HFF-Myc (cell line): ENCODE results near the gene UNC13C.
"Not testable (repeated sequence)": the region's sequence is repeated elsewhere in the genome, so short reads cannot be mapped to it uniquely, and the experiment has no call there.

ENCODE experiments used
- DNase-seq: peaks from one replicate; pipeline ENCODE4 v3.0.0-alpha.2; 2011; ENCODE audit warnings: low read depth; ENCODE audit errors: extremely low read depth
- H3K4me3 ChIP-seq: replicated peaks from 2 replicates; pipeline ENCODE4 v1.5.1; 2011; ENCODE audit warnings: low read depth, mild to moderate bottlenecking, control low read depth, low read length
- TF ChIP-seq, protein P1 (sequence below): IDR thresholded peaks from 2 replicates; pipeline ENCODE4 v1.5.1; 2012; ENCODE audit warnings: mild to moderate bottlenecking, low read depth, low read length, control low read depth; ENCODE audit errors: missing control alignments

Gene UNC13C

DNA sequence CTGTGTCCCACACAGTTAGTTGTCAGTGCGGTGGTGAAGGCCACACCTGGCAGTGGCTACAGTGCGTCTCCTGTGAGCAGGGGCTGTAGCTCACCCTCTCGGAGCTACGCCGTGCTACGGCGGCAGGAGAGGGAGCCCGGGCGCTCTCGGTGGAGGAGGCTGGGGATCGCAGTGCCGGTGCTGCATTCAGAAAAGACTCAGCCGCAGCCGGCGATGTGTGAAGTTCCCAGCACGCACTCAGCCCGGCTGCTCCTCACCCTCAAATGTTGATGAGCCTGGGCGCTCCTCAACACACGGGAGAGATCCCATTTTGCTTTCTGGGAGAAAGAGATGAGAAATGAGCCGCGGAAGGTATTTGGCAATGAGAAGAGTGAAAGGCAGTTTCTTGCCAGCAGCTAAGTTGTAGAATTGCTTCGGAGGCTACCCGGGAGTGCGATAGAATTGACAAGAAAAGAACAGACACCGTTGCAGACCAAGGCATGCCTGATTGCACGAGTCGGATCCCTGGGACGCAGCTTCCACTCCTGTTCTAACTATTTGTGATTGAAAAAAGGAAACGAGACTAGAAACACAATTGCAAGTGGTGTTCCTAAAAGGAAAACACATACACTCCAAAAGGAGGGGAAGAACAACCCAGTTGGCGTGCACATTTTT, at the start of gene UNC13C:
Gene UNC13C, plus strand, starts transcription at position 189 of the 654 bp plus-strand sequence. CDS start 34,463 bp downstream, outside the sequence.
- TF ChIP-seq, protein P1, sequence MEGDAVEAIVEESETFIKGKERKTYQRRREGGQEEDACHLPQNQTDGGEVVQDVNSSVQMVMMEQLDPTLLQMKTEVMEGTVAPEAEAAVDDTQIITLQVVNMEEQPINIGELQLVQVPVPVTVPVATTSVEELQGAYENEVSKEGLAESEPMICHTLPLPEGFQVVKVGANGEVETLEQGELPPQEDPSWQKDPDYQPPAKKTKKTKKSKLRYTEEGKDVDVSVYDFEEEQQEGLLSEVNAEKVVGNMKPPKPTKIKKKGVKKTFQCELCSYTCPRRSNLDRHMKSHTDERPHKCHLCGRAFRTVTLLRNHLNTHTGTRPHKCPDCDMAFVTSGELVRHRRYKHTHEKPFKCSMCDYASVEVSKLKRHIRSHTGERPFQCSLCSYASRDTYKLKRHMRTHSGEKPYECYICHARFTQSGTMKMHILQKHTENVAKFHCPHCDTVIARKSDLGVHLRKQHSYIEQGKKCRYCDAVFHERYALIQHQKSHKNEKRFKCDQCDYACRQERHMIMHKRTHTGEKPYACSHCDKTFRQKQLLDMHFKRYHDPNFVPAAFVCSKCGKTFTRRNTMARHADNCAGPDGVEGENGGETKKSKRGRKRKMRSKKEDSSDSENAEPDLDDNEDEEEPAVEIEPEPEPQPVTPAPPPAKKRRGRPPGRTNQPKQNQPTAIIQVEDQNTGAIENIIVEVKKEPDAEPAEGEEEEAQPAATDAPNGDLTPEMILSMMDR, result no peak
- no peak for DNase-seq
- no peak within 1 kb of the TSS for H3K4me3 ChIP-seq

DNA sequence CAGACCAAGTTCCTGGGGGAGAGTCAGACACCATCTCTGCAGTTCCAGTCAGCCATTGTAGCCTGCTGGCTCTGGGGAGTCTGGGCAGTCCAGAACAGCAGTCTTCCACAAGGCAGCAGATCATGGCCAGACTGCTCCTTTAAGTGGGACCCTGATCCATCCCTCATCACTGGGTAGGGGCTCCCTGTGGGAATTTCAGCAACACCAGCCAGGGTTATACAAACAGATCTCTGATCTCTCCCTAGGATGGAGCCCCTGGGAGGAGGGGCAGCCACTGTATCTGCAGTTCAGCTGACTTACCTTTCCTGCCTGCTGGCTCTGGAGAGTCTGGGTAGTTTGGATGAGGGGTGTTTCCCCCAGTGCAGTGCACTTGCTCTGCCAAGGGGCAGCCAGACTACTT, 42.1 kb upstream of the UNC13C start:
- TF ChIP-seq, protein P1, result no peak
- no peak for DNase-seq
- H3K4me3 ChIP-seq, result no peak overlapping the region

DNA sequence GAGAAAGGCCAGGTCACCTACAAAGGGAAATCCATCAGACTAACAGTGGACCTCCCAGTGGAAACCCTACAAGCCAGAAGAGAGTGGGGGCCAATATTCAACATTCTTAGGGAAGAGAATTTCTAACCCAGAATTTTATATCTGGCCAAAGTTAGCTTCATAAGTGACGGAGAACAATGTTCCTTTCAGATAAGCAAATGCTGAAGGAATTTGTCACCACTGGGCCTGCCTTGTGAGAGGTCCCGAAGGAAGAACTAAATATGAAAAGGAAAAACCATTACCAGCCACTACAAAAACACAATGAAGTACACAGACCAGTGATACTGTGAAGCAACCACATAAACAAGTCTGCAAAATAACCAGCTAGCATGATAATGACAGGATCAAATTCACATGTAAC, 40.6 kb upstream of the UNC13C start:
- DNase-seq, H3K4me3 ChIP-seq: not testable (repeated sequence)

GRCh38 chr15:53950572-53950971, 27.7 kb upstream of the UNC13C start:
- TF ChIP-seq, protein P1, result no peak
- DNase-seq, result no peak
- no peak overlapping the region for H3K4me3 ChIP-seq

GRCh38 chr15:53955396-53955795, 22.8 kb upstream of the UNC13C start:
- DNase-seq, result no peak
- no peak overlapping the region for H3K4me3 ChIP-seq
- TF ChIP-seq, protein P1, result no peak

- DNase-seq, result no peak
- TF ChIP-seq, protein P1, result no peak
- no peak overlapping the region for H3K4me3 ChIP-seq
These were observed 15.3 kb upstream of the UNC13C start for GRCh38 chr15:53962646-53963561.

GRCh38 chr15:53963801-53964200, 14.4 kb upstream of the UNC13C start:
- H3K4me3 ChIP-seq, result no peak overlapping the region
- DNase-seq, result no peak
- TF ChIP-seq, protein P1, result no peak
